Left ventricle myocardium superior (tissue), 1 donor: Measurements from ENCODE around the gene RBBP7. TPM values are rescaled to one million over a fixed set of nuclear protein-coding genes. Genes with fewer than 3 reads are reported as not detected.
"Not testable (repeated sequence)": the region's sequence is repeated elsewhere in the genome, so short reads cannot be mapped to it uniquely, and the experiment has no call there.

Experiments used
- ATAC-seq: fragments of 200-7000 bp; cut with Tn5 transposase; one replicate; pipeline ENCODE4 v1.9.1; 2020; ENCODE audit warnings: mild to moderate bottlenecking, moderate library complexity
- DNase-seq: peaks from one replicate; pipeline ENCODE4 v3.0.0-alpha.2; 2020
- intact Hi-C: fragments of 100-400 bp; cut with micrococcal nuclease; formaldehyde crosslinking; loops from one replicate; pipeline ENCODE4 v1.11.0; 2022
- total RNA-seq: library from RNA; stranded (reverse); fragmentation: NEBNext Ultra II Directional; extraction: Animal tissue kit (Norgen Biotek cat#: 25700); gene quantifications from one replicate; pipeline ENCODE4 v1.2.1, GENCODE V29; 2021
- donor health status: DM: no; HTN: yes; CAD: no; lungs with severe emphysema.

RBBP7 gene
- total RNA-seq, 1 donor from 2014 or later: 113 TPM

DNA sequence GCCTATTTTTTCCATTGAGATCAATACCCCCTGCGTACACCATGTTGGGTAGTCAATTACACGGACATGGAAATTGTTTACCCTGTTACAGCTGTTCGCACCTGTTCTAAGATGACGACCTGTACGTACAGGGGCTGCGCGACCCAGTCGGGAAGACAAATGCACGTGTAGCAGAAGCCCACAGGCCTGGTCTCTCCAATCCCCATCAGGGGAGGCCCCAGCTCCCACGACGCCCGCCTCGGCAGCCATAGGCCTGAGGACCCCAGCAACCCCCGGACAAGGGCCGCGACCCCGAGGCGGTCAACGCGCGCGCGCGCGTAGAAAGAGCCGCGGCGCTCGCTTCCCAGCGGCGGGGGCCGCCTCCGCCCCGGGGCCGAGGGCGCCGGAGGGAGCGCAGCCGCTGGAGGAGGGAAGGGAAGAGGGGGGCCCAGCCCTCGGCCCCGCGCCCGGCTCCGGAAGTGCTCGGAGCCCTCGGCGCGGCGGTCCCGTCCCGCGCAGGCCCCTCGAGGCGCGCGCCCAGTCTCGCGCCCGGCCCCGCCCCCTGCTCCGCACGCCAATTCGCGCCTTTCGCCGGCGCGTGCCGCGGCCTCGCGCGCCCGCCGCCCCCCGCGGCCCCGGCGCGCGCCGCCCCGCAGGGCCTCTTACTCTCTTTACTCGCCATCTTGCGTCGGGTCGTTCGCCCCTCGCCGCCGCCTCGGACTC lies 618 bp downstream of the RBBP7 start:
- ATAC-seq (peak; percentile 19), DNase-seq (peak; percentile 60)
- intact Hi-C loops: no loop called here

DNA sequence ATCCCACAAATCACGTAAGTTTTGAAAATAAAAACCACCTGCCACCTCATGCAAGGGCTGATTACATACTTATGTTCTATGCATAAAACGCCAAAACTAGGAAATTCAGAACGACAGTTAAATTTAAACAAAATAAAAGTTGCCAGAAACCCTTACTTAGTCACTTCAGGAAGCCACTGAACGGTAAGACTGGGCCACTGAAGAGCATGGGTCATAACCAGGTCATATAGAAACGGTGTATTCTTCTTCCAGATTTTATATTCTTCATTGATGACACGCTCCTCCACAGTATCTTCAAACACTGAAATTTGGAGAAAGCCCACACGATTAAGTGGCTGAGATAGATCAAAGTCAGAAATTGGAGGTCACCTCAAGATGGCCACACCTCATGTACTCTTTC lies 1.2 kb downstream of the RBBP7 start:
- intact Hi-C loops: no loop called here
- DNase-seq (no peak), ATAC-seq (no peak)

DNA sequence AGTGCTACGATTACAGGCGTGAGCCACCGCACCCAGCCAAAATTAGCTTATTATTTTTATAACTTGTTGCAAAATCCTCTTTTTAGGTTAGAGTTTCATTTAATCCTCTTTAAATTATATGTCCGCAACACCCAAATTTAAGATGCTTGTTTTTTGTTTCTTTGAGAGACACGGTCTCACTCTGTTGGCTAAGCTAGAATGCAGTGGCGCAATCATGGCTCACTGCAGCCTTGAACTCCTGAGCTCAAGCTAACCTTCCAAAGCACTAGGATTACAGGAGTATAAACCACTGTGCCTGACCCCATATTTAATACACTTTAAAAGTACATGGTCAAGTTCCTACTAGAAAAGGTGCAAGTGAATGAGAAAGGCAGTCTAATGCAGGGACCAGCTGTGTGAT lies 2.2 kb downstream of the RBBP7 start:
- ATAC-seq (no peak), DNase-seq (no peak)
- intact Hi-C loops: no loop called here

DNA sequence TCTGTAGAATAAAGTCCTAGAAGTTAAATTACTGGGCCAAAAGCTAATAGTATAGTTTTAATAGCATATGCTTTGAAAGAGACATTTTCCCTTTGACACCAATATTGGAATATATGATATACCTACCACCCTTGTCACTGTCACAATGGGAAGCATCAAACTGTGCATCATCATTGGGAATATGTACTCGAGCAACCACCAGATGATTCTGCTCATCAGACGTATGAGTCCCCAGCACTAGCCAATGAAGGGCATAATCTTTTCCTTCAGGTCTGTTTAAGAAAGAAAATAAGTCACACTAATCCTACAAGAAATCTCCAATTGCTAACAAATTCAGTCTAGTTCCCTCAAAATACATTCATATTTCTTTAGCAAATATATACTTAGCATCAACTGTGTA lies 7.3 kb downstream of the RBBP7 start:
- DNase-seq (no peak), ATAC-seq (no peak)
- intact Hi-C loops: no loop called here

DNA sequence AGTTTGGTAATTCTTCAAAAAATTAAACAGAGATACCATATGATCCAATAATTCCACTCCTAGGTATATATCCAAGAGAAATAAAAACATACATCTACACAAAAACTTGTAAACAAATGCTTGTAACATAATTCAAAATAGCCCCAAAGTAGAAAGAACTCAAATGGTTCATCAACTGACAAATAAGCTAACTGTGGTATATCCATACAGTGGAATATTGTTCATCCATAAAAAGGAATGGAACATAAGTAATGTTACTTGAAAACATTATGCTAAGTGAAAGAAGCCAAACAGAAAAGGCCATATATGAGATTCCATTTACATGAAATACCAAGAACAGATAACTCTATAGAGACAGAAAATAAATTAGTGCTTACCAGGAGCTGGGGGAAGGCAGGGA lies 13.4 kb downstream of the RBBP7 start:
- DNase-seq (no peak), ATAC-seq (no peak)
- intact Hi-C loops: no loop called here

DNA sequence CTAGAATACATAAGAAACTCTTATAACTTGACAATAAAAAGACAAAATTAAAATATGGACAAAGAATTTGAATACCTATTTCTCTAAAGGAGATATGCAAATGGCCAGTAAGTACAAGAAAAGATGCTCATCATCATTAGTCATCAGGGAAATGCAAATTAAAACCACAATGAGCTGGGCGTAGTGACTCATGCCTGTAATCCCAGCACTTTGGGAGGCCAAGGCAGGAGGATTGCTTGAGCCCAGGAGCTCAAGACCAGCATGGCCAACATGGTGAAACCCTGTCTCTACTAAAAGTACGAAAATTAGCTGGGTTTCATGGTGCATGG lies 14.1 kb downstream of the RBBP7 start:
- ATAC-seq, intact Hi-C loops, DNase-seq: not testable (repeated sequence)

DNA sequence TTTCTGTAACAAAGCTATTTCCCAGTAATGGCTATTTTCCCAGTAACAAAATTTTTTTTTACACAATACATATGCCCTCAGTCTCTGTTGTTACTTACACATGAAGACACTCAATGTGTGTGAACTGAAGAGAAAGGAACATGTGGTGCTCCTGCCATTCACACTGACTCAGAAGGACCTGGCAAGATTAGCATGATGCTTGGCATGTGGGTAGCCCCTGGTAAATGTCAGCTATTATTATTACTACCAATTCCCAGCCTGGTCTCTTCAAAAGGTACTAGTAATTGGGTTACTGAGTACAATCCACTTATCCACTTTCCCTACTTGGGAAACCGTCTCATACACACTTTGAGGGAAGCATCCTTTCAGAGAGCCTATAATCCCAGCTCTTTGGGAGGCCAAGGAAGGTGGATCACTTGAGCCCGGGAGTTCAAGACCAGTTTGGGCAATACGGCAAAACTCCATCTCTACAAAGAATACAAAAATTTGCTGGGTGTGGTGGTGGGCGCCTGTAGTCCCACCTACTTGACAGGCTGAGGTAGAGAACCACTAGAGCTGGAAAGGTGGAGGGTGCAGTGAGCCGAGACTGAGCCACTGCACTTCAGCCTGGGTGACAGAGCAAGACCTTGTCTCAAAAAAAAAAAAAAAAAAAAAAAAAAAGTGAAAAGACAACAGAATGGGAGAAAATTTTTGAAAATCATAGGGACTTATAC lies 14.6 kb downstream of the RBBP7 start:
- ATAC-seq (peak; percentile 15), DNase-seq (no peak)
- intact Hi-C loops: no loop called here

DNA sequence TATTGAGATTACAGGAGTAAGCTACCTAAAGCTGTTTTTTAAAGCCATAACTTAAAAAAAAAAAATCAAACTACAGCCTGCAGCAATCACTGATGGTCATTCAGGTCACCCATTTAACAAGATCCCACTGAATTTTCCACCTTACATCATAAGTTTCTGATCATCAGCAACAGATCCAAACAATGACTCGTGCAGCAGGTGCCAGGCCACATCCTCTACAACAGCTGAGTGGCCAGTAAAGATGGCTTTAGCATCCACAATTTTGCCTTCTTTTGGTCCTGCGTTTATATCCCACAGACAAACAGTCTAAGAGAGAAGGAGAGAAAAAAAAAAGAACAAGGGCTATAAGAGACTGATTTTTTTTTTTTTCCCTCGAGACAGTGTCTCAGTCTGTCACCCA lies 16.6 kb downstream of the RBBP7 start:
- intact Hi-C loops: no loop called here
- ATAC-seq (no peak), DNase-seq (no peak)

DNA sequence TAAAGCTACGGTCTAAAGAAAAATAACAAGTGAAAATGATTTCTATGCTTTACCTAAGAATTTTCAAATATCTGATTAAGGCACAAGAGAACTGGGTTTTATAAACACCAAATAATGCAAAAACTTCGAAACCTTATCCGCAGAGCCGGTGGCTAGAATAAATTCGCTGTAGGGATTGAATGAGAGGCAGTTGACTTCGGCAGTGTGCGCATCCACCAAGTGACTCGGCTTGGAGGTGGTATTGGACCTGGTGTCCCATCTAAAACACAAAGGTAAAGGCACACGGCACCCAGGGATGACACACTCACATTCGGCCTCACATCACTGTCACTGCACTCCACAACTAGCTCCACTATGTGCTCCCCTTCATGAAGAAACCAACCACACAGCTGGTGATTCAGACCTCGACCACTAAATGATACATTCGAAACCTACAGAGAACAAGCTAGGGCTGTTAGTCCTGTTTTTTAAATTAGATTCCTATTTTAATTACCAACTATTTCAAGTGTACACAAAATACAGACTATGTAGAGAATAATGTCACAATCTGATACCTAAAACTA lies 17.5 kb downstream of the RBBP7 start:
- ATAC-seq: no peak
- no peak for DNase-seq
- intact Hi-C loops: no loop called here

DNA sequence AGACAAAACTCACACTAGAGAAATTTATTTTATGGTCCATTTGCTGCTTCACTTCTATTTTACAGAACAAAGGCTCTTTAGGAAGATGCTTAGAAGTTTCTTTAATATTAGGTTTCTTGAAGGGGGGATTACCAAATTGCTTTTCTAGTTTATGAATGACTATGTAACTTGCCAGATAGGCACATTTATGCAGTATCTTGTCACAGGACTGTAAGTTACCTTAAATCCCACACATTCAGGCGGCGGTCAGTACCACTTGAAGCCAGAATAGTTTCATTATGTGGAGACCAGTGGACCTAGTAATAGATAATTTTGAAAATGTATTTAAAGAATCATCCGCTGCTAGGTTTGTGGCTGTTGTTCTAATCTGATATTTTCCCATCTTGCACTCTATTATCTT lies 18.3 kb downstream of the RBBP7 start:
- ATAC-seq (no peak), DNase-seq (no peak)
- intact Hi-C loops: no loop called here

DNA sequence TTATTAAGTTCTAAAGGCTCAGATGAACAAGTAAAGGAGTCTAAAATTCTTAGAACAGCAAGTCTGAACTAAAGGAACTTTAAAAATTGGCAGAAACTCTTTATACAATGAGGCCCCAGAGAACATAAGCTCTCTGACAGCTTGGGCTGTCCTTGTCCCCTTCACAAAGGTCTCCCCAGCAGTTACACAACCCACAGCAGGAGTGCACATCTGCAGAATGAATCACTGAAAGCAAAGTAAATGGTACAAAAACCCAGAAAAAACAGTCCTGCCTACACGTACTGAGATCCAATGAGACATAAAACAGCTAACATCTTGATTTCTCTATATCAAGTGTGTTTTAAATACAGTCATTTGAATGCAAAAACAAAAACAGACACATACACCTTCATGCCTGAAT lies 18.7 kb downstream of the RBBP7 start:
- intact Hi-C loops: no loop called here
- peak; percentile 22 for ATAC-seq
- no peak for DNase-seq

DNA sequence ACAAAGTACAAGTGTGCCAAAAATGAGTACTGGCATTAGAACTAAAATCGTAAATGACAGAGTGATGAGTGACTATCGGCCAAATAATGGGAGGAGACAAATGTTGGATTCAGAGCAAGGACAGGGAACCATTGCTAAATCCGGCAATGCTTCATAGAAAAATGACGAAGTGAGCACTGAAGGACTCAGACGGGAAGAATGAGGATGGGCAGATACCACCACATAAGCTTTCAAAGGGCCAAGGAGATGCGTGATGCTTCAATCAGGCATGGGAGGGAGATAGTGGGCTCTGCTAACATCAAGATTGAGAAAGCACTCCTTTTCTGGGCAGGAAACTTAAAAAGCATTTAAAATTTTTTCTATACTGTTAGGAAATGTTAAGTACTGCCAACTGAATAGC lies 21.6 kb downstream of the RBBP7 start:
- DNase-seq: no peak
- intact Hi-C loops: no loop called here
- ATAC-seq: no peak

DNA sequence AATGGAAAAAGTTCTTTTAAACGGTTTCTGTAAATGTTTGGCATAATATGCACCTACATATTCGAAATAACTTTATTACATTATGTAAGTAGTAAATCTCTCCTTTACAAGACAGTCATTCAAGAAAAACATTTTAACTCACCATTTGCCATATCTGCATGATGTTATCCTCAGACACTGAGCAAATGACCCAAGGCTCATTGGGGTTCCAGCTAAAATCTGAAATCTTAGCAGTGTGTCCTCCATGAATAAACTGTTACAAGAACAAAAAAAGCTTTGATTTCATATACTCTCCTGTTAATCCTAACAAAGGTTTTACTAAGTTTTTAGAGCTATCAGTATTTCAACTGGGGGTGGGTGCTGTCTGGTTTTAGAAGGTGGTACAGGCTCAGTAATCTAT lies 24.5 kb downstream of the RBBP7 start:
- ATAC-seq: no peak
- intact Hi-C loops: no loop called here
- no peak for DNase-seq

DNA sequence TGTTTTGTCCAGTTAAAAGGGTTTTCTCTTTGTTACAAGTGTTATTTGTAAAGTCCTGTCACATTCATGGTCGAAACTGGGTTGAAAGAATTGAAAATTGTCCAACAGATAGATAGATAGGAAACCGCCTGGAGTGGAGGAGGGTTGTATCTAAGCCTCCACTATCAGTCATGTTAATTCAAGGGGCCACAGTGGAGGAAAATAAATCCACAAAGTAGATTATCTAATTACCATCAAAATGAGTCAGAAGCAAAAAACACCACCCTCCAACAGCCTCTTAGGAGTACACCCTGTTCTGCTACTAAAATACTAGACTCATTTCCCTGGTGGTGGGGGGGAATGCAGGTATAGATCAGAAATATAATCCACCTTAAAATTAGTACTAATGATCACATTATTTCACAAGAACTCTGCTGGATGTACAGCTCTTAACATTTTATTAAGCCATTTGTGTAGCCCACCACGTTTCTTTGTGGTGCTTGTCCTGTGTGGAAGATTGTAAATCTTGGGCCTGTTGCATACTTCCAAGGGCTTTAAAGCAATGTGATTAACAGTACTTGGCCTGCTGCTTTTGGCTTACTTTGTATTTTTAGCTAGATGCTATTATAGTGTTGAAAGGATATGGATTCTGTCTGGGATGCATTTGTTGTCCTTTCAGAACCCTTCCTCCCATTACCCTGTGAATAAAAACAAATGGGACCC lies 26.8 kb downstream of the RBBP7 start:
- intact Hi-C loops: no loop called here
- no peak for DNase-seq
- no peak for ATAC-seq

DNA sequence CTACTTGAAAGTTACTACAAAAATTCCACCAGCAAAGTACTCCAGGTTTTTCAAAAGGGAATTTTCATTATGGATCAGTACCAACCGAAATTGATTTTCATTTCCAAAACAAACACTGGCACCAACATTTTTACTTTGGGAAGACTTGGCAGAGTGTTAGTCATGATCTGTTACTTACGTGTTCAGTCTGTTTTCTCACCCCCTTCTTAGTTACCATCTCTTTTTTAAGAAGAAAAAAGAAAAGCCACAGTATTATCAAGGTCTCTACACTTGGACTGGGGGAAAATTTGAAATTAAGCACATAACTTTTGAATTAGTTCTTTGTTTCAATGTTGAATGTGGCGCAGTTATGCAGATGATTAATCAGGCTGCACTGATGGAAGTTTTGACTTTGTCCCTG lies 27.5 kb downstream of the RBBP7 start:
- no peak for DNase-seq
- ATAC-seq: no peak
- intact Hi-C loops: no loop called here

DNA sequence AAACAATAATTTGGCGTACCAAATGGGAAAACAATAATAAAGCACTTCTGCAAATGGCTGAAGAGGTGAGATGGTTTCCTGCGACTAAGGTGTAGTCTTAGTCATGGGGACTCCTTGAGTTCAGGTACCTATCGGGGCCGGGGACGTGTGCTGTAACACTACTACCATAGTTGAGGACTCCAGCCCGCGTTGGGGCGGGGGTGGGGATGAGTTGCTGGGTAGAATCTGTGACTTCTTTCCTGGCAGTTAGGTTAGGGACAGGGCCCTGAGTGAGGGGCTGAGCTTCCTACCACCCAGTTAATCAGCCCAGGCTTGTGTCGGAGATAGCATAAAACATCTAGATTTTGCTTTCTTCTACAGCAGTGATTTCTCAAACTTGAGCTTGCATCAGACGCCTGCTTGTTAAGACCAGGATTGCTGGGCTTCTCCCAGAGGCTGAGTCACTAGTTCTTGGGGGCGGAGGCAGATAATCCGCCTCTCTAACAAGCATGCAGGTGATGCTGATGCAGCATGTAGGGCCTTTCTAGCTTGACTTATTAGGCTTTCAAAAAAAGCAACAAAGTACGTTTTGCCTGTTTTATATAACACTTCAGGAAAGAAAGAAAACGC lies 30.2 kb downstream of the RBBP7 start:
- DNase-seq (no peak), ATAC-seq (peak; percentile 7)
- intact Hi-C loops: no loop called here

DNA sequence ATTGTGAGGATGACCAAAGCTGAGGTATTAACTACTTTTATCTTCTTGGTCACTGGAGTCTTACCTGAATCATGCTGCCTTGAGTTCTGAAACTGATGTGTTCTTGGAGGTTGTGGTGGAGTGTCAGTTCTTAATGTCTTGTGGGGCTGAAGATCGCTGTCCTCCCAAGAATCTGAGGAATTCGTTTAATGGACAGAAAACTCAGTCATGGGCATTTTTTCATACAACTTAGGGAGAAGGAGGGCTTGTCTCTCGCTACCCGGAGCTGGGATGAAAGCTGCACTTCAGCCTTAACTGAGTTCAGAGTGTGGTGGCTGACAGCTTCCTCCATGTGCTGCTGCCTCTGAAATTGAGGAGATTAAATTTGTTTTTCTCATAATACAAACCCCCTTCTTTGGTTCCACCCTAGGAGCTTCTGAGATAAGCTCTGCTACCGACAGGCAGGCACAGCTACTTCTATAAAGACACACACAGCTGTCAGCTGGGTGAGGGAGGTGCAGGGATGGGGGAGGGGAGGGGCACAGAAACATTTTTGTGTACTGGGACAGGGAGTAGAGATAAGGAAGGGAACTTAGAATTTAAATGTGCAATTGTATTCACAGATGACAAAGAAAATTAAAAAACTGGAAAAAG lies 30.8 kb downstream of the RBBP7 start:
- ATAC-seq (peak; percentile 35), DNase-seq (no peak)
- intact Hi-C loops: no loop called here

DNA sequence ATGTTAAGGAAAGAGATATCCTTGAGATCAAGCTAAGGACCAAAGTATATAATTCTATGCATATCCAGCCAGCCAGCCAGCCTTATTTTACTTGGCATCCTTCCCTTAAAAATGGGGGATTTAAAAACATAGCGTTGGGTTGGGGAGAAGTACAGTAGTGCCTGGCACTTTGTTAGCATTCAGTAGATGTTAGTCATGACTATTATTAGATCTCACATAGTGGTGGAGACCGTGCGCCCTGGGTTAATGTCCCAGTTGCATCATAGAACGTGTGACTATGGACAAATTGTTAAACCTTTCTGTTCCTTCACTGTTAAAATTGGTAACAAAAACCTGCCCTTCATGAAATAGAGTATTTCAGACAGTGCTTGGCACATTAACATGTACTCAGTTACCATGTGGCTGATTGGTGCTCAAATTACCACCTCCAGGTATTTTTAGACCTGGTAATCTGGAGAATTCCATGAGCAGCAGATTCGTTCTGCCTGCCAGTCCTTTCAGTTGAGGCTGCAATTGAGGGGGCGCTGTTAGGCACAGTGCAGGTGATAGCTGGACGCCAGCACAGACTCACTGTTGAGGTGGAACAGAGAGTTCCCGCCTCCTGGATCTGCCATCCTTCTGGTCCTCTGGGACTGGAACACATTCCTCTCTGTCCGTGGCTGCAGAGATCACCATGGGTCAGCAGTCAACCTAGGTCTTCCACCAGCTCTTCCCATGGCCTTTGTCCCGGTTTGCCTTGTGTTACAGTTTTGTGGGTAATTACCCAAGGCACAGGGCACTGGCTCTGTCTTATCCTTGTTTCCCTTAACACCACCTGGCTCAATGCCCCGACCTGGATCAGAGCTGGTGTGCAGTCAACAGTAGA lies 31.7 kb downstream of the RBBP7 start:
- intact Hi-C loops: no loop called here
- ATAC-seq (peak; percentile 82), DNase-seq (peak; percentile 42)

DNA sequence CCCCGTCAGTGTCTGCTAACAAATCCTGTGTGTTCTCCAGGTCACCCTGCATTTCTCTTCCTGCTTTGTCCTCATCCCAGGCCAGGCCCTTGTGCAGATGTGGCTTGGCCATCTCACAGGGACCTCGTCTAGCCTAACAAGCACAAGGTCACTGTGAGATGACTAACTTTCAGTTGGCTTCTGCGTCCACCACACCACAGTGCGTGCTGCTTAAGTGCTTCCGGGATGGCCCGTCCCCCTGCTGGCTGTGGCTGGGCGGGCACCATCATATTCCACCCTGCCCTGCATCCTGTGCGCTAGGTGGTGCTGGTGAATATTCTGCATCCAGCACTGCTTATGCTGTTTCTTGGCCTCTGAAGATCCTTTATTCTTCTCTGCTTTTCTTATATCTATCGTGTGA lies 33.8 kb downstream of the RBBP7 start:
- intact Hi-C loops: no loop called here
- ATAC-seq: no peak

More for the DNA sequence above, 33.8 kb downstream of the RBBP7 start:
- no peak for DNase-seq
